NCI-H345 (cell line): Measurements from ENCODE around the gene MTA1.

ENCODE experiments used
- DNase-seq: peaks from one replicate; lab custom pipeline; 2025; lab: John Stamatoyannopoulos, UW

The MTA1 gene

GRCh38 chr14:105487986-105488777 is 68.6 kb downstream of the MTA1 start:
- DNase-seq = no peak

- no peak for DNase-seq
Observed at GRCh38 chr14:105488781-105489541, 69.3 kb downstream of the MTA1 start.

GRCh38 chr14:105489542-105490266 is 70.1 kb downstream of the MTA1 start:
- peak; percentile 92 for DNase-seq

- DNase-seq = no peak
Observed at GRCh38 chr14:105490267-105490571, 70.6 kb downstream of the MTA1 start.

- peak; percentile 100 for DNase-seq
Observed at GRCh38 chr14:105490572-105491365, 71.1 kb downstream of the MTA1 start, which contains the start of gene TEDC1. TEDC1 (plus strand) TSS chr14:105491246; CDS start chr14:105491376, 130 bp downstream.

GRCh38 chr14:105491366-105491973 is 71.8 kb downstream of the MTA1 start:
- peak; percentile 68 for DNase-seq

GRCh38 chr14:105492031-105492970 is 72.7 kb downstream of the MTA1 start:
- no peak for DNase-seq

GRCh38 chr14:105492971-105493871 is 73.6 kb downstream of the MTA1 start:
- DNase-seq = no peak

- DNase-seq = no peak
Observed at GRCh38 chr14:105493921-105494605, 74.4 kb downstream of the MTA1 start.

GRCh38 chr14:105494606-105494929 is 74.9 kb downstream of the MTA1 start:
- DNase-seq = no peak

- no peak for DNase-seq
Observed at GRCh38 chr14:105495101-105495989, 75.7 kb downstream of the MTA1 start.

- DNase-seq = no peak
Observed at GRCh38 chr14:105495990-105496830, 76.6 kb downstream of the MTA1 start.

GRCh38 chr14:105496831-105497591 is 77.4 kb downstream of the MTA1 start:
- no peak for DNase-seq

GRCh38 chr14:105497671-105498429 is 78.2 kb downstream of the MTA1 start:
- DNase-seq = peak; percentile 88
